Gastroesophageal sphincter (tissue), 4 donors: ENCODE measurements around the gene HAO2. TPM values are rescaled to one million over a fixed set of nuclear protein-coding genes. Genes with fewer than 3 reads are reported as not detected.

Experiments
- ATAC-seq: fragments of 150-250 bp; one replicate; pipeline ENCODE4 v1.9.1; 2016; ENCODE audit warnings: mild to moderate bottlenecking, moderate library complexity
- H3K27ac ChIP-seq, 4 donors: fragments of 200-600 bp; sonication (generic) in 3 of 4; 1 replicate in 3 of 4; 2 replicates in 1 of 4; pipeline ENCODE4 v1.5.1; 2016 to 2019
- H3K27me3 ChIP-seq: fragments of 200-600 bp; sonication (generic); one replicate; pipeline ENCODE4 v1.5.1; 2019
- H3K36me3 ChIP-seq, 2 donors: fragments of 200-600 bp; sonication (generic); one replicate each; pipeline ENCODE4 v1.5.1; 2019; ENCODE audit warnings: control low read depth in 1 of 2
- H3K4me1 ChIP-seq, 3 donors: fragments of 200-600 bp; sonication (generic); 1 replicate in 2 of 3; 2 replicates in 1 of 3; pipeline ENCODE4 v1.5.1; 2016 to 2019; ENCODE audit warnings: control low read depth in 2 of 3
- H3K4me3 ChIP-seq, 2 donors: fragments of 200-600 bp; sonication (generic); one replicate each; pipeline ENCODE4 v1.5.1; 2019; ENCODE audit warnings: mild to moderate bottlenecking in 1 of 2, moderate library complexity in 1 of 2
- H3K9me3 ChIP-seq, 3 donors: fragments of 200-600 bp; sonication (generic); one replicate each; pipeline ENCODE4 v1.5.1; 2017 to 2019; ENCODE audit warnings: control low read depth in 2 of 3
- CTCF ChIP-seq, 4 experiments: fragments of 200-600 bp in 2 of 4; fragments of 450-650 bp in 2 of 4; sonication (generic) in 1 of 4; IDR thresholded peaks; one replicate each; pipeline ENCODE4 v1.5.1; 2017 to 2019; ENCODE audit warnings: antibody characterized with exemption in 4 of 4, mild to moderate bottlenecking in 2 of 4, moderate library complexity in 2 of 4
- EP300 ChIP-seq: sonication (generic); formaldehyde crosslinking; IDR thresholded peaks from one replicate; pipeline ENCODE4 v1.6.1; 2017; ENCODE audit warnings: antibody characterized with exemption, mild to moderate bottlenecking
- POLR2A ChIP-seq, 2 donors: fragments of 450-650 bp; IDR thresholded peaks; one replicate each; pipeline ENCODE4 v1.6.1; 2017; ENCODE audit warnings: antibody characterized with exemption in 2 of 2, mild to moderate bottlenecking in 2 of 2, moderate library complexity in 1 of 2
- POLR2AphosphoS5 ChIP-seq: sonication (generic); formaldehyde crosslinking; IDR thresholded peaks from one replicate; pipeline ENCODE4 v1.6.1; 2017; ENCODE audit warnings: antibody characterized with exemption
- WGBS, 2 donors: methylation state at CpG; one replicate each; pipeline ENCODE4 v1.1.5; 2018; ENCODE audit warnings: low coverage in 1 of 2; 5-methylcytosine and 5-hydroxymethylcytosine counted together
- total RNA-seq, 4 donors: library from RNA; depleted of rRNA; stranded (reverse); fragments of >200 nt; gene quantifications; one replicate each; pipeline ENCODE4 v1.1.0, GENCODE V29; 2016

The HAO2 gene
- total RNA-seq, 4 donors from 2014 or later, result not detected

- TF ChIP-seq POLR2A (IDR thresholded peaks at IDR 0.05) (no peak), POLR2AphosphoS5 (no peak), CTCF (IDR thresholded peaks at IDR 0.05) (no peak), EP300 (no peak)
- 60 to 86% methylated on average over 1 to 5 of the region's 5 CpGs for WGBS, 2 donors
- no peaks in the 10 kb centered on the region for H3K9me3 ChIP-seq
- no peak overlapping the region for H3K4me3 ChIP-seq
- H3K36me3 ChIP-seq, result no peaks in the 10 kb centered on the region
- H3K27me3 ChIP-seq, result no peaks in the 10 kb centered on the region
- no peak overlapping the region for H3K27ac ChIP-seq
- ATAC-seq, result no peak
- H3K4me1 ChIP-seq, result no peaks in the 10 kb centered on the region
These were observed 50.5 kb downstream of the HAO2 start for GRCh38 chr1:119419109-119419508.

GRCh38 chr1:119420638-119421037 lies 52.1 kb downstream of the HAO2 start:
- H3K36me3 ChIP-seq, result no peaks in the 10 kb centered on the region
- no peaks in the 10 kb centered on the region for H3K9me3 ChIP-seq
- no peaks in the 10 kb centered on the region for H3K4me1 ChIP-seq
- no peak for TF ChIP-seq CTCF (IDR thresholded peaks at IDR 0.05)
- TF ChIP-seq EP300, result no peak
- TF ChIP-seq POLR2AphosphoS5, result no peak
- TF ChIP-seq POLR2A (IDR thresholded peaks at IDR 0.05), result no peak
- H3K4me3 ChIP-seq, result no peak overlapping the region
- no peak for ATAC-seq
- no peak overlapping the region for H3K27ac ChIP-seq
- no peaks in the 10 kb centered on the region for H3K27me3 ChIP-seq

- Histone ChIP-seq H3K36me3 (no peaks in the 10 kb centered on the region), H3K27me3 (no peaks in the 10 kb centered on the region), H3K4me1 (no peaks in the 10 kb centered on the region), H3K27ac (no peak overlapping the region), H3K9me3 (no peaks in the 10 kb centered on the region), H3K4me3 (no peak overlapping the region)
- TF ChIP-seq POLR2AphosphoS5 (no peak), POLR2A (IDR thresholded peaks at IDR 0.05) (no peak)
- ATAC-seq, result no peak
These were observed 54.0 kb downstream of the HAO2 start for GRCh38 chr1:119422631-119423030.

- Histone ChIP-seq H3K9me3 (no peaks in the 10 kb centered on the region), H3K36me3 (no peaks in the 10 kb centered on the region), H3K27ac (no peak overlapping the region), H3K4me3 (no peak overlapping the region), H3K4me1 (no peaks in the 10 kb centered on the region), H3K27me3 (peaks cover 7% of the 10 kb centered on the region)
- TF ChIP-seq POLR2A (IDR thresholded peaks at IDR 0.05) (no peak), EP300 (no peak), CTCF (IDR thresholded peaks at IDR 0.05) (no peak), POLR2AphosphoS5 (no peak)
- WGBS, 2 donors, result 79 to 86% methylated on average over 2 of the region's 2 CpGs
- no peak for ATAC-seq
These were observed 60.4 kb downstream of the HAO2 start for GRCh38 chr1:119428991-119429390.

- Histone ChIP-seq H3K4me3 (no peak overlapping the region), H3K27me3 (peaks cover 7% of the 10 kb centered on the region), H3K36me3 (no peaks in the 10 kb centered on the region), H3K9me3 (no peaks in the 10 kb centered on the region), H3K27ac (no peak overlapping the region), H3K4me1 (no peaks in the 10 kb centered on the region)
- WGBS, 2 donors, result 35 to 59% methylated on average over 2 to 3 of the region's 4 CpGs
- no peak for ATAC-seq
- TF ChIP-seq POLR2A (IDR thresholded peaks at IDR 0.05) (no peak), POLR2AphosphoS5 (no peak), EP300 (no peak), CTCF (IDR thresholded peaks at IDR 0.05) (no peak)
These were observed 61.1 kb downstream of the HAO2 start for GRCh38 chr1:119429687-119430086.

GRCh38 chr1:119430486-119430885 lies 61.9 kb downstream of the HAO2 start:
- H3K4me1 ChIP-seq, result no peaks in the 10 kb centered on the region
- ATAC-seq, result no peak
- H3K4me3 ChIP-seq, result no peak overlapping the region
- H3K27ac ChIP-seq, result no peak overlapping the region
- no peak for TF ChIP-seq EP300
- no peaks in the 10 kb centered on the region for H3K36me3 ChIP-seq
- no peaks in the 10 kb centered on the region for H3K9me3 ChIP-seq
- H3K27me3 ChIP-seq, result peaks cover 7% of the 10 kb centered on the region
- WGBS, 2 donors, result 80% methylated on average over 1 of the region's 2 CpGs; no CpG with 5 or more reads in 1 of the 2 donors
